ENCODE data around the gene MAPK7.

MAPK7 gene

DNA sequence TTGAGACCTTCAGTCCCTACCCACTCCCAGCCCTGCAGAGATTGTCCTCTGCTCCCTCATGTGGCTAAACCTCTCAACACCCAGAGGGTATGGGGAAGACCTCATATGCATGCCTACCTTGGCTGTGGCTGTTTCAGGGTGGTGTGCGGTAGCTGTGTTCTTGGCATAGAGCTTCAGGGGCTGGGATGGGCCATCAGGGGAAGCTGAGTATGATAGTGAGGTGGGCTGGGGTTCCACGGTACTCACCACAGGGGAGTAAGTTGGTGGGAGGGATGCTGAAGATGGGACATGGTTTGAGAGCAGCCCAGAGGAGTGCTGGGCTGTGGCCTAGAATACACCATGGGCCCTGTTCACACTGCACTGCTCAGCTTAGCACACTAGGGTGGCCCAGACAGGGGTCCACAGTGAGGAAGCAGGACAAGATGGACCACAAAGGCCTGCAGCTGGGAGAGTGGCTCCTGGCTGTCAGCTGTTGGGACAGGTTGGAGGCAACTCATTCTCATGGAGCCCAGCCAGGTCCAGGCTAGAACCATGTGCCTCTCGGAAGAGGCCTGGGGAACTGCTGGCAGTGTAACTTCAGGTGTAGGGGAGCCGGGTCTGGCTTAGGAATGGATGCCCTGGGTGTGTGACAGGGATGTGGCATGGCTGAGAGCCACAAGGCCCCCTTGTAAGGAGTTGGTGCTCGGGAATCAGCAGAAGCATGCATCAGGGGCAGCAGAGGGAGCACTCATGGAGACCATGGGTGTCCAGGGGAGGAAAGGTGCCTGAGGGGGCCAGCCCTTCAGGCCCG is 5.6 kb downstream of the MAPK7 start:
- peaks cover 5 to 51% (median 47%) of the 10 kb centered on the region in 4 experiments for H3K4me1 ChIP-seq (ENCODE audit: control extremely low read depth in 1 of 4, control insufficient read depth in 4 of 4, insufficient read depth in 4 of 4, low read length in 3 of 4)
- DNase-seq: no peak
- WGBS (ENCODE audit: insufficient coverage): 91% methylated on average over 3 of the region's 6 CpGs
- no peaks in the 10 kb centered on the region for H3K9me3 ChIP-seq (ENCODE audit: control extremely low read depth in 1 of 5, control insufficient read depth in 4 of 5, insufficient read depth in 2 of 5, low read depth in 1 of 5, low read length in 4 of 5)
- H3K27ac ChIP-seq (ENCODE audit: insufficient read depth in 1 of 2, low read depth in 1 of 2, low read length in 2 of 2, poor library complexity in 1 of 2, severe bottlenecking in 2 of 2): no peak overlapping the region
- no peak overlapping the region for H3K4me3 ChIP-seq (ENCODE audit: control insufficient read depth in 1 of 7, extremely low read depth in 1 of 7, insufficient read depth in 4 of 7, low read depth in 2 of 7, low read length in 6 of 7)
- CTCF ChIA-PET: interaction anchor here (1.1 to 4.0 kb wide), 2 partner anchors 9 to 13 kb away, joined by 3 to 16 read pairs; no protein-coding TSS in a partner anchor
- H3K27me3 ChIP-seq (replicated peaks in 2 of 5; ENCODE audit: control insufficient read depth in 4 of 5, insufficient read depth in 5 of 5, low read length in 4 of 5): no peaks in the 10 kb centered on the region
- POLR2A ChIA-PET: no interaction called here
- peaks cover 10 to 42% (median 21%) of the 10 kb centered on the region in 4 experiments for H3K36me3 ChIP-seq (ENCODE audit: control insufficient read depth in 4 of 4, insufficient read depth in 4 of 4, low read length in 3 of 4)

DNA sequence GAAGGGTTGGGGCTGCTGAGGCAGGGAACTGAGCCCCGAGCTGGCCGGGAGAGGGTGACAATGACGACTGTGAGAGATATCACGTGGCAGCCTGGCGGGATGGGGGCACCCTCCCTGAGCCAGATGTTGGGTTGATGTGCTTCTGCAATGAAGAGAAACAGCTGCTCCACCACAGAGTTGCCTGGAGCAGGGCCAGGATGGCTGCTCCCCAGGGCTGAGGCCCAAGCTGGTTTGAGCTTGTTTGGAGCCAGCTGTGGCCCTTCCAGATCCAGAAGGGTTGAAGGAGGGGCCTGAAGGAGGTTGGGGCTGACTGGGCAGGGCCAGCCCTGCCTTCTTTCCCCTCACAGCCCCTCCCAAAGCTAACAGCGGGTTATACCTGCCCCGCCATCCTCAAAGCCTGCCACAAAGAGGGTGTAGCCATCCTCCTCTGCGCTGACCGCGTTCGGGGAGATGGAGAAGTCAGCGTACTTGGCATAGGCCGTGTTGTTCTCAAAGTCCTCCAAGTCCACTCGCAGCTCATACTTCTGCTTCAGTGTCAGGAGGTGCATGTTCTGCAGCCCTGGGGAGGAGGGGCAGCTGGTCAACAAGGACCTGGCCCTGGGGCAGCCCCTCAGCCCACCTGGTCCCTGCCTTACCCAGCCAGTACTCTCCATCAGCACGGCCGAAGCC is 6.6 kb downstream of the MAPK7 start:
- Histone ChIP-seq H3K4me1 (ENCODE audit: control extremely low read depth in 1 of 4, control insufficient read depth in 4 of 4, insufficient read depth in 4 of 4, low read length in 3 of 4) (peaks cover 5 to 49% (median 43%) of the 10 kb centered on the region in 4 experiments), H3K36me3 (ENCODE audit: control insufficient read depth in 4 of 4, insufficient read depth in 4 of 4, low read length in 3 of 4) (peaks cover 10 to 40% (median 19%) of the 10 kb centered on the region in 4 experiments), H3K27me3 (replicated peaks in 2 of 5; ENCODE audit: control insufficient read depth in 4 of 5, insufficient read depth in 5 of 5, low read length in 4 of 5) (no peaks in the 10 kb centered on the region), H3K9me3 (ENCODE audit: control extremely low read depth in 1 of 5, control insufficient read depth in 4 of 5, insufficient read depth in 2 of 5, low read depth in 1 of 5, low read length in 4 of 5) (no peaks in the 10 kb centered on the region), H3K27ac (ENCODE audit: insufficient read depth in 1 of 2, low read depth in 1 of 2, low read length in 2 of 2, poor library complexity in 1 of 2, severe bottlenecking in 2 of 2) (no peak overlapping the region), H3K4me3 (ENCODE audit: control insufficient read depth in 1 of 7, extremely low read depth in 1 of 7, insufficient read depth in 4 of 7, low read depth in 2 of 7, low read length in 6 of 7) (peak overlapping the region in 2 of 7 experiments; percentile 3 to 16)
- DNase-seq: peak; percentile 78 to 94 (median 93)
- WGBS (ENCODE audit: insufficient coverage): 18% methylated on average over 12 of the region's 16 CpGs
- ChIA-PET CTCF (interaction anchor here (0.6 to 4.0 kb wide), 4 partner anchors 8 to 59 kb away, joined by 3 to 16 read pairs (median 4); no protein-coding TSS in a partner anchor), POLR2A (no interaction called here)

GRCh38 chr17:19385521-19385983 is 7.3 kb downstream of the MAPK7 start:
- H3K4me3 ChIP-seq (ENCODE audit: control insufficient read depth in 1 of 7, extremely low read depth in 1 of 7, insufficient read depth in 4 of 7, low read depth in 2 of 7, low read length in 6 of 7): peak overlapping the region in 1 of 7 experiments; percentile 16
- no peak for DNase-seq
- H3K4me1 ChIP-seq (ENCODE audit: control extremely low read depth in 1 of 4, control insufficient read depth in 4 of 4, insufficient read depth in 4 of 4, low read length in 3 of 4): peaks cover 5 to 51% (median 43%) of the 10 kb centered on the region in 4 experiments
- H3K36me3 ChIP-seq (ENCODE audit: control insufficient read depth in 4 of 4, insufficient read depth in 4 of 4, low read length in 3 of 4): peaks cover 10 to 33% (median 16%) of the 10 kb centered on the region in 4 experiments
- no peaks in the 10 kb centered on the region for H3K27me3 ChIP-seq (replicated peaks in 2 of 5; ENCODE audit: control insufficient read depth in 4 of 5, insufficient read depth in 5 of 5, low read length in 4 of 5)
- no peaks in the 10 kb centered on the region for H3K9me3 ChIP-seq (ENCODE audit: control extremely low read depth in 1 of 5, control insufficient read depth in 4 of 5, insufficient read depth in 2 of 5, low read depth in 1 of 5, low read length in 4 of 5)
- WGBS (ENCODE audit: insufficient coverage): 95% methylated on average over 9 of the region's 9 CpGs
- POLR2A ChIA-PET: interaction anchor here (0.7 kb wide), 1 partner anchor 1413 kb away, joined by 3 read pairs; the partner anchor contains the start of gene TOM1L2
- no peak overlapping the region for H3K27ac ChIP-seq (ENCODE audit: insufficient read depth in 1 of 2, low read depth in 1 of 2, low read length in 2 of 2, poor library complexity in 1 of 2, severe bottlenecking in 2 of 2)
- CTCF ChIA-PET: interaction anchor here (0.6 to 4.0 kb wide), 6 partner anchors 15 to 62 kb away, joined by 3 to 16 read pairs (median 3); partner anchors contain the start of gene B9D1

GRCh38 chr17:19386051-19386929 is 8.0 kb downstream of the MAPK7 start:
- CTCF ChIA-PET: interaction anchor here (0.7 to 1.7 kb wide), 5 partner anchors 16 to 61 kb away, joined by 3 read pairs; partner anchors contain the start of gene B9D1
- Histone ChIP-seq H3K4me1 (ENCODE audit: control extremely low read depth in 1 of 4, control insufficient read depth in 4 of 4, insufficient read depth in 4 of 4, low read length in 3 of 4) (peaks cover 5 to 51% (median 43%) of the 10 kb centered on the region in 4 experiments), H3K27me3 (replicated peaks in 2 of 5; ENCODE audit: control insufficient read depth in 4 of 5, insufficient read depth in 5 of 5, low read length in 4 of 5) (no peaks in the 10 kb centered on the region)

DNA sequence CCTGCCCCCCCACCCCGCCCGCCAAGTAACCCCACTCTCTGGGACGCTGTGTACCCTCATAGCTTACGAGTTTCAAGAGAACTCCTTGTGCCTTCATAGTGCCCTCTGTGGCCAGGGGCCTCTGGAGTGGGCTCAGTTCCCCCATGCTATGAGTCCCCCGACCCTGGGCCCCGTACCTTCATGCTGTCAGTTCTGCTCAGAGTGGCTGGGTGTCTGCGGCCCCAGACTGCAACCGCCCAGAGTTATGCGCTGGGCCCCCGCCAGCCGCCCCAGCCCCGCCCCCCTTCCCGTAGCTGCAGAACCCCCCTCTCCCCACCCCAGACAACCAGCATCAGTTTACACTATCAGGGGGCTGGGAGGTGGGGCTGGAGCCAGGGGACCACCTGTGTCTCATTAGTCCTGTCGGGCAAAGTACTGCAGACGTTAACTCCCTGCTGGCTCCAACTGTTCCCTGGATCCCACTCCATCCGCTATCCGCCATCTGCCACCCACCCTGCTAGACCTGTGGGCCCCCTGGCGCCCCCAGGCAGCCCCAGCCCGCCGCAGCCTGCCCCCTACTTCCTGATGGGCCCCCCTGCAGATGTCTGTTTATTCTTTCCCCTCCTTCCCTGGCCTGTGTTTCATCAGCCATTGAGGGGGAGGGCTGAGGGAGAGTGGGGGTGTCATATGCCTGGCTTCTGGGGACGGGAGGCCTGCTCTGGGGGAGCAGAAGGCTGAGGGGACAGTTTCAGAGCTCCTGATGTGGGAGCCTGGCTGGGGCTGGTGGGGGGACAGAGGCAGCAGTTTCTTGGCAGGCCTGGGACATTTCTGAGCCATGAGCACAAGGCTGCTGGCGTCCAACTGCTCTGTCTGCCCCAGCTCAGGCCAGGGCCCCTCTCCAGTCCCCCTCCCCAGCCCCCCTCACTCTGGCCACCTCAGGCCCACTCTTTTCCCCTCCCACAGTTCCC is 8.9 kb downstream of the MAPK7 start, which contains the start of gene MFAP4:
Gene MFAP4, minus strand, starts transcription at position 217 of the 947 bp plus-strand sequence. Its CDS starts 35 bp downstream, at position 182.
- WGBS (ENCODE audit: insufficient coverage): 21% methylated on average over 6 of the region's 22 CpGs
- Histone ChIP-seq H3K27ac (ENCODE audit: insufficient read depth in 1 of 2, low read depth in 1 of 2, low read length in 2 of 2, poor library complexity in 1 of 2, severe bottlenecking in 2 of 2) (no peak within 1 kb of the TSS), H3K27me3 (replicated peaks in 2 of 5; ENCODE audit: control insufficient read depth in 4 of 5, insufficient read depth in 5 of 5, low read length in 4 of 5) (no peaks in the 10 kb centered on the region), H3K9me3 (ENCODE audit: control extremely low read depth in 1 of 5, control insufficient read depth in 4 of 5, insufficient read depth in 2 of 5, low read depth in 1 of 5, low read length in 4 of 5) (no peaks in the 10 kb centered on the region), H3K36me3 (ENCODE audit: control insufficient read depth in 4 of 4, insufficient read depth in 4 of 4, low read length in 3 of 4) (peaks cover 4 to 18% (median 9%) of the 10 kb centered on the region in 4 experiments), H3K4me1 (ENCODE audit: control extremely low read depth in 1 of 4, control insufficient read depth in 4 of 4, insufficient read depth in 4 of 4, low read length in 3 of 4) (peaks cover 5 to 51% (median 44%) of the 10 kb centered on the region in 4 experiments), H3K4me3 (ENCODE audit: control insufficient read depth in 1 of 7, extremely low read depth in 1 of 7, insufficient read depth in 4 of 7, low read depth in 2 of 7, low read length in 6 of 7) (peak within 1 kb of the TSS in 5 of 7 experiments; percentile 8 to 57 (median 16))
- POLR2A ChIA-PET: no interaction called here
- CTCF ChIA-PET: interaction anchor here (0.7 to 2.4 kb wide), 4 partner anchors 13 to 31 kb away, joined by 3 to 8 read pairs (median 3); partner anchors contain the start of gene B9D1
- peak; percentile 18 to 76 (median 73) for DNase-seq

More at GRCh38 chr17:19386051-19386929, 8.0 kb downstream of the MAPK7 start:
- DNase-seq: peak in 2 of 3 donors; percentile 53 to 61
- H3K4me3 ChIP-seq (ENCODE audit: control insufficient read depth in 1 of 7, extremely low read depth in 1 of 7, insufficient read depth in 4 of 7, low read depth in 2 of 7, low read length in 6 of 7): peak overlapping the region in 3 of 7 experiments; percentile 1 to 43 (median 8)
- no peak overlapping the region for H3K27ac ChIP-seq (ENCODE audit: insufficient read depth in 1 of 2, low read depth in 1 of 2, low read length in 2 of 2, poor library complexity in 1 of 2, severe bottlenecking in 2 of 2)
- peaks cover 8 to 26% (median 11%) of the 10 kb centered on the region in 4 experiments for H3K36me3 ChIP-seq (ENCODE audit: control insufficient read depth in 4 of 4, insufficient read depth in 4 of 4, low read length in 3 of 4)
- POLR2A ChIA-PET: interaction anchor here (0.7 kb wide), 1 partner anchor 1414 kb away, joined by 3 read pairs; the partner anchor contains the start of gene TOM1L2
- 54% methylated on average over 16 of the region's 20 CpGs for WGBS (ENCODE audit: insufficient coverage)
- no peaks in the 10 kb centered on the region for H3K9me3 ChIP-seq (ENCODE audit: control extremely low read depth in 1 of 5, control insufficient read depth in 4 of 5, insufficient read depth in 2 of 5, low read depth in 1 of 5, low read length in 4 of 5)
